Activated naive CD4-positive, alpha-beta T cell treated with anti-CD3 and anti-CD28 coated beads for 36 hours (primary cell): ENCODE results near the gene RLN3. TPM values are rescaled to one million over a fixed set of nuclear protein-coding genes. Genes with fewer than 3 reads are reported as not detected.

Experiments
- CTCF ChIA-PET: fragments of 350-600 bp; sonication (Branson Sonifier 250); formaldehyde crosslinking; loops from one replicate; lab custom pipeline; 2021; ENCODE audit warnings: antibody characterized with exemption; lab: Charles Lee
- DNase-seq: peaks from one replicate; pipeline ENCODE4 v3.0.0-alpha.2; 2020
- H3K27ac Mint-ChIP-seq: one replicate; pipeline ENCODE4 v1.8.0; 2021; ENCODE audit warnings: mild to moderate bottlenecking, mixed read lengths
- H3K27me3 Mint-ChIP-seq: one replicate; pipeline ENCODE4 v1.8.0; 2021; ENCODE audit warnings: low read depth, mixed read lengths
- H3K36me3 Mint-ChIP-seq: one replicate; pipeline ENCODE4 v1.8.0; 2021; ENCODE audit warnings: low read depth, mixed read lengths
- H3K4me1 Mint-ChIP-seq: one replicate; pipeline ENCODE4 v1.8.0; 2021; ENCODE audit warnings: low read depth, mixed read lengths
- H3K4me3 Mint-ChIP-seq: one replicate; pipeline ENCODE4 v1.8.0; 2021; ENCODE audit warnings: mild to moderate bottlenecking, moderate library complexity, mixed read lengths
- H3K9me3 Mint-ChIP-seq: one replicate; pipeline ENCODE4 v1.8.0; 2021; ENCODE audit warnings: mixed read lengths
- intact Hi-C: fragments of 100-400 bp; cut with micrococcal nuclease; formaldehyde crosslinking; loops from one replicate; pipeline ENCODE4 v1.15.1; 2023
- total RNA-seq, 2 experiments: library from RNA; stranded (reverse); gene quantifications; one replicate each; pipeline ENCODE4 v1.2.3, GENCODE V29; 2021

Gene RLN3
- total RNA-seq, 2 experiments from 2014 or later: not detected

DNA sequence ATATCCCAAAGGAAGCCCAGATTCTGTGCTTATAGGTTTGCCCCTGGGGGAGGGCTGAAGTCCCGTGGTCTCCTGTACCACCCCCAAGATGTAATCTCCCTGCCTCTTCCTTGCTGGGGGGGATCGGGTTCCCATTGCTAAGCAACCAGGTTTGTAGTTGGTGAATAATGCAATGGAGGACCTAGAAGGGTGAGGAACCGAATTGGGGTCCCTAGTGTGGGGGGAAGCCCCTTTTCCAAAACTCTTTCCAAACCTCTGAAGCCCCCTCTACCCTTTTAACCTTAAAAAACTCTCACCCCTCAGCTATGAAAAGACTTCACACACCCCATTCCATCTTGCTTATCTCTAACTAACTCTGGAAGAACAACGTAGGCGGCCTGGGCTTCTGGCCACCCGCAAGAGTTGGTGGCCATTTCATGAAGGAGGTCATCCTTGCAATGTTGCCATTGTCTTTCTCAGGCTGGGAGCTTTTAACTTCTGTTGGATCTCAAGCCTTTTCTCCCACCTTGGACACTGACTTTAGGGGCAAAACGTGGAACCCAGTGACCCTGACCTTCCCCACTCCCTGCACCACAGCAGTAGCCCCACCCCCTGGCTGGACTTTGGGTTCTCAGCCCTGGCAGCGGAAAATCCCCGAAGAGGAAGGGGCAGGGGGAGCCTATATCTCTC is 33.3 kb downstream of the RLN3 start:
- intact Hi-C loops: no loop called here
- no peaks in the 10 kb centered on the region for H3K9me3 Mint-ChIP-seq
- peaks cover 17% of the 10 kb centered on the region for H3K4me1 Mint-ChIP-seq
- CTCF ChIA-PET: interaction anchor here (1.2 to 5.9 kb wide), 6 partner anchors 9 to 182 kb away, joined by 3 to 55 read pairs (median 12); partner anchors contain the start of gene MISP3
- H3K4me3 Mint-ChIP-seq: no peak overlapping the region
- no peak overlapping the region for H3K27ac Mint-ChIP-seq
- DNase-seq: no peak
- no peaks in the 10 kb centered on the region for H3K36me3 Mint-ChIP-seq
- peaks cover 37% of the 10 kb centered on the region for H3K27me3 Mint-ChIP-seq

DNA sequence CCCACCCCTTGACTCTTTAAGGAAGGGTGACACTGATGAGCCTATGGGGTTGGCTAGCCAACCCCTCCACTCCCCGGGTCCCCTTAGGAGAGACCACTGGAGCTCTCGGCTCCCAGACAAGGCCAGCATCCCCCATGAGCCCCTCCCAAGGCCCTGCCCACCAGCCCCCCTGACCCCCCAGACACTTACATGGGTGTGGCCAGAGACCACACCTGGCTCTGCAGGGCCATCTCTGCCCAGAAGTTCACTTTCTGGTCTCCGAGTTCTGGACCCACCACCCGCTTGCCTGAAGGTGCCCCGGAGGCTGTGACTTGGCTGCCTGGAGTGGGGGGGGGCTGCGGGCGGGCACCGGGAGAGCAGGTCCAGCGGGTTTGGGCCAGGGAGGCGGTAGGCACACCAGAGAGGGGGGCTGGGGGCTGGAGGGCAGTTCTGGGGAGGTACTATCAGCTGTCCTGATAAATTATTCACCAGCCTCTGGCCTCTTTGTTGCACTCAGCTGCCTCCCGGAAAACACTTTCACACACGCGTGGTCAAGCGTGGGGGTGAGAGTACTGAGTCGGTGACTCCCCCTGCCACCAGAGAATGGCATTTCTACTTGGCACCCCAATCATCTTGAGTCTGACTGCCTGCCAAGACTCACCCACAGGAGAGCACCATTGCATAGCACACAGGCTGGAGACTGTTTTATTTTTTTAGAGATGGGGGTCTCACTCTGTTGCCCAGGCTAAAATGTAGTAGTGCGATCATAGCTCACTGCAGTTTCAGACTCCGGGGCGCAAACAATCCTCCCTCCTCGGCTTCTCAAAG is 34.0 kb downstream of the RLN3 start, which contains the start of gene PALM3:
Gene PALM3, minus strand, starts transcription at position 326 of the 807 bp plus-strand sequence. Its CDS starts 96 bp downstream, at position 230.
- Mint-ChIP-seq H3K4me1 (peaks cover 17% of the 10 kb centered on the region), H3K4me3 (no peak within 1 kb of the TSS), H3K9me3 (no peaks in the 10 kb centered on the region), H3K27me3 (peaks cover 34% of the 10 kb centered on the region), H3K36me3 (no peaks in the 10 kb centered on the region), H3K27ac (no peak within 1 kb of the TSS)
- CTCF ChIA-PET: interaction anchor here (1.2 kb wide), 1 partner anchor 10 kb away, joined by 3 read pairs; no protein-coding TSS in a partner anchor
- intact Hi-C loops: no loop called here
- no peak for DNase-seq

DNA sequence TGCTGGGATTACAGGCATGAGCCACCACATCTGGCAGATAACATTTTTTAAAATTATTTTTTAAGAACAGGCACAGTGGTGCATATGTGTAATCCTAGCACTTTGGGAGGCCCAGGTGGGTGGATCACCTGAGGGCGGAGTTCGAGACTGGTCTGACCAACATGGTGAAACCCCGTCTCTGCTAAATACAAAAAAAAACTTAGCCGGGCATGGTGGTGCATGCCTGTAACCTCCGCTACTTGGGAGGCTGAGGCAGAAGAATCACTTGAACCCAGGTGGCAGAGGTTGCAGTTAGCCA is 34.6 kb downstream of the RLN3 start:
- H3K36me3 Mint-ChIP-seq: no peaks in the 10 kb centered on the region
- no peaks in the 10 kb centered on the region for H3K9me3 Mint-ChIP-seq
- no peak for DNase-seq
- CTCF ChIA-PET: interaction anchor here (0.7 to 1.2 kb wide), 2 partner anchors 9 to 10 kb away, joined by 3 read pairs; no protein-coding TSS in a partner anchor
- H3K27ac Mint-ChIP-seq: no peak overlapping the region
- H3K27me3 Mint-ChIP-seq: peaks cover 33% of the 10 kb centered on the region
- intact Hi-C loops: no loop called here
- H3K4me1 Mint-ChIP-seq: peaks cover 17% of the 10 kb centered on the region
- no peak overlapping the region for H3K4me3 Mint-ChIP-seq

DNA sequence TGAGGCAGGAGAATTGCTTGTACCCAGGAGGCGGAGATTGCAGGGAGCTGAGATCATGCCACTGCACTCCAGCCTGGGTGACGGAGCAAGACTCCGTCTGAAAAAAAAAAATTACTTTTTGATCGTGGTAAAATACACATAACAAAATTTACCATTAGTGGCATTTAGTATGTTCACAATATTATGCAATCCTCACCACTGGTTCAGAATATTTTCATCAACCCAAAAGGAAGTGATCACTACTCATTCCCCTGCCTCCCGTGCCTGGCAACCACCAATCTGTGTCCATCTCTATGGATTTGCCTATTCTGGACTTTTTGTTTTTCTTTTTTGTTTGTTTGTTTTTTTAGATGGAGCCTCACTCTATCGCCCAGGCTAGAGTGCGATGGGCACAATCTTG is 35.2 kb downstream of the RLN3 start:
- no peaks in the 10 kb centered on the region for H3K36me3 Mint-ChIP-seq
- peaks cover 28% of the 10 kb centered on the region for H3K27me3 Mint-ChIP-seq
- H3K9me3 Mint-ChIP-seq: no peaks in the 10 kb centered on the region
- peaks cover 12% of the 10 kb centered on the region for H3K4me1 Mint-ChIP-seq
- no peak overlapping the region for H3K4me3 Mint-ChIP-seq
- no peak overlapping the region for H3K27ac Mint-ChIP-seq
- intact Hi-C loops: no loop called here
- CTCF ChIA-PET: interaction anchor here (0.7 to 1.2 kb wide), 3 partner anchors 8 to 10 kb away, joined by 3 to 4 read pairs (median 3); no protein-coding TSS in a partner anchor
- DNase-seq: no peak

DNA sequence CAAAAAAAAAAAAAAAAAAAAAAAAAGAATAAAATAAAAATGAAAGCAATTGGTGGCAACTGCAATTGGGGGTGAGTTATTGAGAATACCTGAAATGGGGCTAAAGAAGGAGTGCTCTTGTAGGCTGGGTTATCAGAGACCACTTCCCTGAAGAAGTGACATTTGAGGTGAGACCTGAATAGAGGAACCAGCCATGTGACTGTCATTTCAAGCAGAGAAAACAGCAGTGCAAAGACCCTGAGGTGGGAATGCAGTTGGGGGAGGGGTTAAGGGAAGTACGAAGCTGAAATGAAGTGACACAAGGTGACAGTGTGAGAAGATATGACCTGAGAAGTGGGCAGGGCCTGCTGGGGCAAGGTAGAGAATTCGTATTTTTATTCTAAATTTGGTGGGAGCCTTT is 38.2 kb downstream of the RLN3 start:
- Mint-ChIP-seq H3K27me3 (peaks cover 4% of the 10 kb centered on the region), H3K36me3 (no peaks in the 10 kb centered on the region), H3K4me3 (no peak overlapping the region), H3K4me1 (no peaks in the 10 kb centered on the region), H3K27ac (no peak overlapping the region), H3K9me3 (no peaks in the 10 kb centered on the region)
- intact Hi-C loops: no loop called here
- DNase-seq: no peak
- CTCF ChIA-PET: interaction anchor here (0.6 to 1.0 kb wide), 3 partner anchors 23 to 187 kb away, joined by 3 to 4 read pairs (median 3); no protein-coding TSS in a partner anchor

DNA sequence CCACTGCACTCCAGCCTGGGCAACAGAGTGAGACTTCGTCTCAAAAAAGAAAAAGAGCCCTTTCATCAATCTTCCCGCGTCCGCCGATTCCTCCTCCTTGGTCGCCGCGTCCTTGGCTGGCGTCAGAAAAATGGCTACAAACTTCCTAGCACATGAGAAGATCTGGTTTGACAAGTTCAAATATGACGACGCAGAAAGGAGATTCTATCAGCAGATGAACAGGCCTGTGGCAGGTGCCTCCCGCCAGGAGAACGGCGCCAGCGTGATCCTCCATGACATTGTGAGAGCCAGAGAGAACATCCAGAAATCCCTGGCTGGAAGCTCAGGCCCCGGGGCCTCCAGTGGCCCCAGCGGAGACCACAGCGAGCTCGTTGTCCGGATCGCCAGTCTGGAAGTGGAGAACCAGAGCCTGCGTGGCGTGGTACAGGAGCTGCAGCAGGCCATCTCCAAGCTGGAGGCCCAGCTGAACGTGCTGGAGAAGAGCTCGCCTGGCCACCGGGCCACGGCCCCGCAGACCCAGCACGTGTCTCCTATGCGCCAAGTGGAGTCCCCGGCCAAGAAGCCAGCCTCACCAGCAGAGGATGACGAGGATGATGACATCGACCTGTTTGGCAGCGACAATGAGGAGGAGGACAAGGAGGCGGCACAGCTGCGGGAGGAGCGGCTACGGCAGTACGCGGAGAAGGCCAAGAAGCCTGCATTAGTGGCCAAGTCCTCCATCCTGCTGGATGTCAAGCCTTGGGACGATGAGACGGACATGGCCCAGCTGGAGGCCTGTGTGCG is 42.5 kb downstream of the RLN3 start:
- intact Hi-C loops: loop anchor here (5.0 kb wide), 1 partner anchor 118 kb away; the partner anchor contains the start of gene DCAF15
- Mint-ChIP-seq H3K9me3 (no peaks in the 10 kb centered on the region), H3K4me3 (no peak overlapping the region), H3K27ac (no peak overlapping the region), H3K4me1 (peaks cover 10% of the 10 kb centered on the region), H3K27me3 (peaks cover 4% of the 10 kb centered on the region), H3K36me3 (no peaks in the 10 kb centered on the region)
- no peak for DNase-seq
- CTCF ChIA-PET: interaction anchor here (0.6 to 4.6 kb wide), 11 partner anchors 8 to 292 kb away, joined by 3 to 55 read pairs (median 3); partner anchors contain the start of genes ASF1B and PALM3

DNA sequence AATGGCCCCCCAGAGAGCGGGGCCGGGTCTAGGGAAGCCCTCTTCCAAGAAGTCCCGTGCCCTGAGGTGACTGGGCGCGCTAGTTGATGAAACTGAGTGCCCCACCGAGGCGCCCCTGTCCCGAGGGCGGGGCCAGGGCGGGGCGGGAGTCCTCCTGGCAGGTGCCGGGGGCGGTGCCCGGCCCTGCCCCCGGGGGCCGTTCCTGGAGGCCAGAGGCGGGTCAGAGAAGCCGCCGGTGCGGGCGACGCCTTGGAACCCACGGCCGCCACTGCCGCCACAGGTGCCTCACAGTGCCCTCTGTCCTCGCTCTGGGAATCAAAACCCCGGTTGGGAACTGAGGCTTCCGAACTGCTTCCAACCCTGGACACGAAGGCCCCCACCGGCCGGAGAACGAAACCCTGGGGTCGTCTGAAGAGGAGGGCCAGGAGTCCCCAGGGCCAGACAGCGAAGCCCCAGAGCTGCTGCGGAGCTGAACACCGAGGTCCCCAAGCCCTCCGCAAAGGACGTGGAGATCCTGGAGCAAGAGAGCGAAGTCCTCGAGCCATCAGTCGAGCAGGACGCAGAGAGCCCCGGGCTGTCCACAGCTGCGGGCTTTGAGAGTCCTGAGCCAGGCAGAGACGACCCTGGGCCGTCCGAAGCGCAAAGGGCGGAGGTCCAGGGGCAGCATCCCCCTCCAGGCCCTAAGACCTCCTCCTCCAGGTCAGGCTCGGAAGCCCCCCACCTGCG is 44.8 kb downstream of the RLN3 start, which contains the start of gene MISP3:
Gene MISP3, plus strand, starts transcription at position 252 of the 726 bp plus-strand sequence. CDS start 524 bp downstream, outside the sequence.
- H3K4me3 Mint-ChIP-seq: peak within 1 kb of the TSS; percentile 80

DNA sequence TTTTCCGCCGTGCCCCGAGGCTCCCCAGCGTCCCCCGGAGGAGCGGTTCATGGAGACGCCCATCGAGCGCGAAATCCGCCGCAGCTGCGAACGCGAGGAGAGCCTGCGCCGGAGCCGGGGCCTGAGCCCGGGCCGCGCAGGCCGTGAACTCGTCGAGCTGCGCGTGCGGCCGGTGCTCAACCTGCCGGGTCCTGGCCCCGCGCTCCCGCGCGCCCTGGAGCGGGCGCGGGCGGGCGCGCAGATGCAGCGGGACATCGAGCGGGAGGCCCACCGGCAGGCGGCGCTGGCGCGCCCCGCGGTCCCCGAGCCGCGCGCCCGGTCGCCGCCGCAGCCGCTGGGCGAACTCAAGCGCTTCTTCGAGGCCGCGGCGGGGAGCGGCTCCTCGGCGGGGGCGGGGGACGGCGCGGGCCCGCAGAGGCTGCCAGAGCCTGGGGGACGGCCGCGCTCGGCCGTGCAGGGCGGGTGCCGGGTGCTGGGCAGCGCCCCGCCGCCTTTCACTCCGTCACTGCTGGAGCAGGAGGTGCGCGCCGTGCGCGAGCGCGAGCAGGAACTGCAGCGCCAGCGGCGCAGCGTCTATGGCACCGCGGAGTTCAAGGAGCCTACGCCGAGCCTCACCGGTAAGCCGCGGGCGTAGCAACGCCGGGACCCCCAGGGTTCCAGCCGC is 45.4 kb downstream of the RLN3 start:
- Mint-ChIP-seq H3K27me3 (peaks cover 4% of the 10 kb centered on the region), H3K4me1 (peaks cover 10% of the 10 kb centered on the region), H3K9me3 (no peaks in the 10 kb centered on the region), H3K36me3 (no peaks in the 10 kb centered on the region), H3K4me3 (peak overlapping the region; percentile 80), H3K27ac (no peak overlapping the region)
- peak; percentile 75 for DNase-seq
- CTCF ChIA-PET: interaction anchor here (0.7 to 2.4 kb wide), 16 partner anchors 9 to 194 kb away, joined by 3 to 13 read pairs (median 3); partner anchors contain the start of gene ASF1B
- intact Hi-C loops: loop anchor here (1.0 to 5.0 kb wide), 5 partner anchors 8 to 121 kb away; partner anchors contain the start of gene DCAF15

More for the DNA sequence above, 44.8 kb downstream of the RLN3 start, which contains the start of gene MISP3:
- CTCF ChIA-PET: interaction anchor here (0.8 to 4.6 kb wide), 16 partner anchors 10 to 214 kb away, joined by 3 to 55 read pairs (median 4); partner anchors contain the start of genes ASF1B, BRME1, CC2D1A and PALM3
- DNase-seq: peak; percentile 30
- intact Hi-C loops: loop anchor here (1.0 to 5.0 kb wide), 5 partner anchors 9 to 120 kb away; partner anchors contain the start of gene DCAF15
- Mint-ChIP-seq H3K27ac (no peak within 1 kb of the TSS), H3K27me3 (peaks cover 4% of the 10 kb centered on the region), H3K9me3 (no peaks in the 10 kb centered on the region), H3K4me1 (peaks cover 10% of the 10 kb centered on the region), H3K36me3 (no peaks in the 10 kb centered on the region)

DNA sequence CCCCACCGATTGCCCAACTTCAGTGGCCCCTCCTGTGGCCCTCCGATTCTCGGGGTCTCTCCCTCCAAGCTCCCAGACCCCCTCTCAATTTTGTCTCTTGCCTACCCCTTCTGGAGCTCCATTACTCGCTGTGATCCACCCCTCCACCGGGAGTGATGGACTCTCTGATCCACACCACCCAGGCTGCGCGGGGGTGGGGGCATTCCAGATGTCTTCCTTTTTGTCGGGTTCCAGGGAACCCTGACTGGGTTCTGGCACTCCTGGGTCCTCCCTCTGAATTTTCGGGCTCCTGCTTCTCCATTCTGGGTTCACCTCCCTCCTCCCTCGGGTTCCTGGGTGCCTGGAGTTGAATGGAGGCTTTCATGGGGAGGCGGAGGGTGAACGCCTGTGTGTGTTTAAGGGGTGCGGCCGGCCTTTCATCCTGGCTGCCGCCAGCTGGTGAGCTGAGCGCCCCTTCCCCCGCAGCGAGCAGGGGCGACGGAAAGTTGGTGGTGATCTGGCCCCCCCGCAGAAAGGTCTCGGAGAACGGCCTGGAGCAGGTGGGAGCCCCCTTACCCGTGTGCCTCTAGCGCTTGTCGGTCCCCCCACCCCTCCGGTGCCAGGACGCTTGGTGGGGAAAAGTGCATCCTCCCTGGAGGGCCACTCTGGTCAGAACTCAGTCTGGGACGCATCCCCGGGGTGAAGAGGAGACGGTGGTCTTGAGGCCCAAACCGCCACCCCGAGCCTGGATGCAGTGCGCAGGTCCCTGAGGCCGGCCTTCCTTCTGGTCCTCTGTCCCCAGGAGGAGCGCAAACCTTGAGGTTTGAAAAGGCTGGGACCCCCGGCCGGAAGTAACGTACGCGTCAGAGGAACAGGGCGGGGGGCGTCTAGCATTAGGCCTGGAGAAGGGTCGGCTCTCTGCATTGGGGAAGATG is 46.2 kb downstream of the RLN3 start:
- Mint-ChIP-seq H3K36me3 (no peaks in the 10 kb centered on the region), H3K27ac (no peak overlapping the region), H3K4me3 (peak overlapping the region; percentile 80), H3K27me3 (peaks cover 4% of the 10 kb centered on the region), H3K4me1 (peaks cover 10% of the 10 kb centered on the region), H3K9me3 (no peaks in the 10 kb centered on the region)
- CTCF ChIA-PET: interaction anchor here (0.6 to 2.4 kb wide), 15 partner anchors 8 to 195 kb away, joined by 3 to 13 read pairs (median 3); no protein-coding TSS in a partner anchor
- intact Hi-C loops: loop anchor here (1.0 to 5.0 kb wide), 6 partner anchors 7 to 122 kb away; partner anchors contain the start of gene DCAF15
- DNase-seq: peak; percentile 40

DNA sequence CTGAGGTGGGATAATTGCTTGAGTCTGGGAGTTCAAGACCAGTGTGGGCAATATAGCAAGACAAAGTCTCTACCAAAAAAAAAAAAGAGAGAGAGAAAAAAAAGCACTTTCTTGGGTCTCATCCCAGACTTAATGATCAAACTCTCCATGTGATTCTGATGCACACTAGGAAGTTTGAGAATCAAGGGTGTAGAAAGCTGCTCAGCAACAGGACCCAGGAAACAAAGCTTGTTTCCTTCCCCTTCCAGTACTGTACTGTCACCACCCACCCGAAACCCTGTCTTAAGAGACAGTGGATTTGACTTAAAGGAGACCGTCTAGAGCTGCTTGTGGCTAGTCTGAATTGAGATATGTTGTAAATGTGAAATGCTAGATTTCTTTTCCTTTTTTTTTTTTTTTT is 50.5 kb downstream of the RLN3 start:
- Mint-ChIP-seq H3K27me3 (no peaks in the 10 kb centered on the region), H3K9me3 (no peaks in the 10 kb centered on the region), H3K27ac (no peak overlapping the region), H3K36me3 (no peaks in the 10 kb centered on the region), H3K4me1 (peaks cover 18% of the 10 kb centered on the region), H3K4me3 (no peak overlapping the region)
- CTCF ChIA-PET: interaction anchor here (0.6 to 1.8 kb wide), 6 partner anchors 37 to 269 kb away, joined by 3 to 12 read pairs (median 4); partner anchors contain the start of gene NANOS3
- DNase-seq: no peak
- intact Hi-C loops: no loop called here
